GM18498 (cell line): ENCODE data around the gene MTERF4.

Experiments
- ATAC-seq: cut with Tn5 transposase; IDR thresholded peaks from one replicate; pipeline ENCODE4 v1.9.1; 2021; ENCODE audit warnings: mild to moderate bottlenecking, moderate library complexity; ENCODE audit not compliant: unreplicated experiment

Gene MTERF4

DNA sequence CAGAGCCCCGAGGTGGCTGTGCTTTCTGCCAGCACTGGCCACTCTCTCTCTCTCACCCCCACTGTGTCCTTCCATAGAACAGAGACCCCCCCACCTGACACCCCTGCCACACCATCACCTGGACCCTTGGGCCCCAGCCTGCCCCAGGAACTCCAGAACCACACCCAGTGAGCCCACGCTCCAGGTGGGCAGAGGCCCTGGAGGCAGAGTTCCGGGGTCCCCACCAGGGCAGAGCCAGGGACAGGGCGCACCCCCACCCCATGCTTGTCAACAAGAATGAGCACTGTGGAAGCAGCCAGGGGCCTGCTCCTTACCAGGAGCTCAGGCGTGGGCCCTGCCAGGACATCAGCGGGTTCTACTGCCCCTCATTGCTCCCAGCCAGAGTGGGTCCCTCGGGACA lies 32.6 kb upstream of the MTERF4 start:
- ATAC-seq, result no peak

DNA sequence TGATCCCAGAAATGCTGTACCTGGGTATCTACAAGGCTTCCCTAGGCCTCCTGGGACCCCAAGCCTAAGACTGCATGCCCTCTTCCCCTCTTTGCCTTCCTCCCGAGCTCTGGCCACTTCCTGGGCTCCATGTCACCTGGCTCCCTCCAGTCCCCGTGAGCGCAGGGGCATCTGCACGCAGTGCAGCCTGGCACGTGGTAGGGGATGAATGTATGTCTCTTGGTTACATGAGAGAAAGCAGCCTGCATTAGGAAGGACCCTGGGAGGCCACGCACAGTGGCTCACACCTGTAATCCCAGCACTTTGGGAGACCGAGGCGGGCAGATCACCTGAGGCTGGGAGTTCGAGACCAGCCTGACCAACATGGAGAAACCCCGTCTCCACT lies 31.3 kb upstream of the MTERF4 start:
- ATAC-seq, result no peak

DNA sequence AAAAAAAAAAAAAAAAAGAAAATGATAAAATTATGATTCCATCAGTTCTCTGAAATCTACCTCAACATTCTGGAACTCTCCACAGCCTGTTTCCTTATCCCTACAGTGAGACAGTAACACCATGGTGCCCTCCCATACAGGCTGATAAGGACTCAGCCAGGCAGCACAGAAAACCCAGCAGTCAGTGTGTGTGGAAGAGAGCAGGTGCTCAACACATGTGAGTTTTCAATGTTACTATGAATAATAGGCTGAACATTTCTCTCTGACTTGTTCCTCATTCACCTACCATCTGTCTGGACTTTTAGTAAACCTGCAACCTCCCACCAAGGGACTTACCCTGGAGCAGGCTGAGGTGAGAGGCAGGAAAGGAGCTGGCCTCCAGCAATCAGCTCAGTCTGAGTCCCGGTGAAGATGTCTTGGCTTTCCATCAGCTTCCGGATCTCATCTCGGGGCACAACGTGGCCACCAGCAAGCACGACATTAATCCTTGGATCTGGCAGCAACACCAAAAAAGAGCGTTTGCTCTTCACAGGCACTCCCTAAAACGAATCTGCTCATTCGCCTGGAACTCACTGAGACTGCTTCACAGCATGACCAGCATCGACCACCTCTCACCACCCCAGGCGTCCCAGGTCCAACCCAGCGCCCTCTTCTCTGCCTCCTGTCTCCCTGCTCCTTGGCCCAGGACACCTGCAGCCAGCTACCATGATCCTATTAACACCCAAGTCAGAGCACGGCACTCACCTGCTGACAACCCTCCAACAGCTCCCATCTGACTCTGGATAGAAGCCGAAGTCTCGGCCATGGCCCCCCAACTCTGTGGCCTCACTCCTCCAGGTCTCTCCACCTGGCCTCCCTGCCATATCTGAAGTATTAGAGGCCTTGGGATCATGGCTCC lies 30.7 kb upstream of the MTERF4 start:
- no peak for ATAC-seq

DNA sequence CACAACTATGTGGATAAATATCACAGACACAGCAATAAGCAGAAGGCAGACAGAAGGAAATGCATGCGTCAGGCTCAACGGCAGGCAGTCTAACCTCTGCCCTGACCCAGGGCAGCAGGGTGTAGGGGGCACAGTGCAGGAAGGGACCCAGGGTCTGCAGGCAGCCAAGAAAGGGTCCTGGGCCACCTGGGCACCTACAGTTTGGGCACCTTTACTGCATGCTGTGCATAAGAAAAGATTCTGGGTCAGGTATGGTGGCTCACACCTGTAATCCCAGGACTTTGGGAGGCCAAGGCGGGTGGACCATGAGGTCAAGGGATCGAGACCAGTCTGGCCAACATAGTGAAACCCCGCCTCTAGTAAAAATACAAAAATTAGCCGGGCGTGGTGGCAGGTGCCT lies 29.4 kb upstream of the MTERF4 start:
- no peak for ATAC-seq

GRCh38 chr2:241130316-241130715 lies 28.2 kb upstream of the MTERF4 start:
- no peak for ATAC-seq

DNA sequence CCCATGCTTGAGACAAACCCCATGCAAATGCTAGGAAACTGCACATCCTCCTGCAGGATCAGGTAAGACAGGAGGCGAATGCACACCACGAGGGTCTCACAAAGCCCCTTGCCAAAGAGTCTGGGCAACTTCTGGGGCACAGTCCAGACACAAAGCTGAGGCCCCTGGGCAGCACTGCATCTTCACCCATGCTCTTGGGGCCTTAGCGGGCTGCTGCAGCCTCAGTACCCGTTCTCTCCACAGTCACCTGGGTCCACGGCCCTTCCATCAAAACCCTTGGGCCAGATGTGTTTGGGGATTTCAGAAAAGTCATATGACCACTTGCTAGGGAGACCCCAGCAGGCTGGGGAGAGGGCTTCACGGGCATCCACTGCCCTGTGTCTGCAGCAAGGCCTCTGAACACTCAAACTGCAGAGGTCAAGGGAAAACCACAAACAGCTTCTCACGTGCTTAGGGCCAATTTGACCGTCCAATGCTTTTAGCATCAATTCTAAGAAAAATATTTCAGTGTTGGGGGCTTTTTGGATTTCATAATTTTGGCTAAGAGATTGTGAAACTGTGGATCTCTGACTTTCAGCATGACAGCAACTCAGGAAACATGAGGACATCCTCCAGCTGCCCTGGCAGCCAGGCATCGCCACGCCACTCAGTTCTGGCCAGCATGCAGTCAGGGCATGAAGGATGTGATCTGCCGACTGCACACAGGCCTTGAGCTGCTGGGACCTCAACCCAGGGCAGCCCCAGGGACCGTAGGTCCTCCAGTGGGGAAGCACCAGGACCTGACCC lies 27.2 kb upstream of the MTERF4 start:
- no peak for ATAC-seq

DNA sequence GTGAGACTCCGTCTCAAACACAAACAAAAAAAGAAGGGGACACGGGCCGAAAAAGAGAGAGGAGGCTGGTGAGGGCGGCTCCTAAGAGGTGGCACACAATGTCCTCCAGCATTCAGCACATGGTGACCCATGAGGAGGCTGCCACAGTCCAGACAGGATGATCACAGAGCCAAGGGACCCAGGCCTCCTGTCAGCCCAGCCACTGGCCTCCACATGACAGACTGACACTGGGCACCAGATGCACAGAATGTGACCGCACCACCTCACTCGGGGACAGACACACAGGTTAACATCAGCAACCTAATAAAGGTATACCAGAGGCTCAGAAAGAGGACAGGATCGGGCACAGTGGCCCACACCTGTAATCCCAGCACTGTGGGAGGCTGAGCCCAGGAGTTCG lies 26.2 kb upstream of the MTERF4 start:
- ATAC-seq, result no peak

GRCh38 chr2:241126771-241127202 lies 24.7 kb upstream of the MTERF4 start:
- ATAC-seq, result no peak

DNA sequence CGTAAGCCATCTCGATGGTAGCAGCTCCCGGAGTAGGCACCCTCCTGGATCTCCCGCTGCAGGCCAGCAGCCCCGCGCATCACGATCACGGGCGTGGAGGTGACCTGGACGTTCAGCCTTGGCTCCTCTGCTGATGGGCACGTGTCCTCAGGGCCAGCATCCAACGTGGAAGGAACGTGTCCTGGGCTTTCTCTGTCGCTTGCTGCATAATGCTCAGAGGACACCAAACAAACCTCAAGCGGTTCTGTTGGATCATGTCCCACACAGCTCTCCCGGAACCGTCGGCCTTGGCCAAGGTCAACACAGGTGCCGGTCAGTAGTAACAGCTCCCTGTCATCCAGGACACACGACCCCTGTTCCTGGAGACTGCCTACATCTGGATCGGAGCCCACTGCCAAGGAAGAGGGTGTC lies 24.1 kb upstream of the MTERF4 start:
- ATAC-seq, result no peak

- ATAC-seq, result no peak
Measured at GRCh38 chr2:241125626-241126025, 23.5 kb upstream of the MTERF4 start.

DNA sequence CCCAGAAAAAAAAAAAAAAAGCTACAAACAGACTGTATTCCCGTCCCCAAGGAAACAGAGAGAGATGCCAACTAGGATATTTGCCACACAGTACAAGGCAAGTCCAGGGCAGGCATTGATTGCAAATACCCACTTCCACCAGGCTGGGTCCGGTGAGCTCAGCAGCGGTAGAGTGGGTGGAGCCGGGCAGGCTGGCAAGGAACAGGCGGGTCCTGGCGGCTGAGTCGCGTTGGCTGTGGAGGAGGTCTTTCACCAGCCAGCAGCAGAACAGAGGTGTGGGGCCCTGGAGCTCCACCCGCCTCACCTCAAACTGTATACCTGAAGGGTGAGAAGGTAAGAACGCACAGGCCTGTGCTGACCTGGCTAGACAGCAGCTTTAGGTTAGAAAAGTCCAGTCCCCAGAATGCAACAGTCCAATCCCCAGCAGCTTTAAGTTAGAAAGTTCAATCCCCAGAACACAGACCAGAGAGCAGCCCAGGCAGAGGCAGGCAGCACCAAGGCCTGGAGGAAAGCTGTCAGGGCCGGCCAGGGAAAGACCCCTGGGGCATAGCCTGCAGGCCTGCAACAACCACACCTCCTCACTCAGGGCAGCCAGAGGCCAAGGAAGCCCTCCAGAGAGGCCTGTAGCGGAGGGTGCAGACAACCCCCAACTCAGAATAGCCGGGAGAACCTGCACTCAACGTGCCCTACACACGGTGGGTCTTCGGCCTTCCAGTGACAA lies 21.9 kb upstream of the MTERF4 start:
- ATAC-seq, result no peak

- ATAC-seq, result no peak
Measured at GRCh38 chr2:241122376-241123002, 20.4 kb upstream of the MTERF4 start.

DNA sequence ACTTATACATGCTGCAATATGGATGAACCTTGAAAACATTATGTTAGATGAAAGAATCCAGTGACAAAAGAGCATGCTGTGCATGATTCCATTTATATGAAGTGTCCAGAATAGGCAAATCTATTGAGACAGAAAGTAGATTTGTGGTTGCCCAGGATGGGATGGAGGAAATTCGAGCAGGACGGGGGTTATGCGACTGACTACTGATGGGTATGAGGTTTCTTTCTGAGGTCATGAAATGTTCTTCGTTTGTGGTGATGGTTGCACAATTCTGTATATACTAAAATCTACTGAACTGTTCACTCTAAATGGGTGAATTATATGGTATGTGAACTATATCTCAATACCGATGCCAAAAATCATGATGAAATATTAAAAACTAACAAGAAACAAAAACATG lies 18.9 kb upstream of the MTERF4 start:
- no peak for ATAC-seq

GRCh38 chr2:241120440-241120839 lies 18.4 kb upstream of the MTERF4 start:
- ATAC-seq, result no peak

- ATAC-seq, result no peak
Measured at GRCh38 chr2:241118737-241119505, 16.8 kb upstream of the MTERF4 start.

DNA sequence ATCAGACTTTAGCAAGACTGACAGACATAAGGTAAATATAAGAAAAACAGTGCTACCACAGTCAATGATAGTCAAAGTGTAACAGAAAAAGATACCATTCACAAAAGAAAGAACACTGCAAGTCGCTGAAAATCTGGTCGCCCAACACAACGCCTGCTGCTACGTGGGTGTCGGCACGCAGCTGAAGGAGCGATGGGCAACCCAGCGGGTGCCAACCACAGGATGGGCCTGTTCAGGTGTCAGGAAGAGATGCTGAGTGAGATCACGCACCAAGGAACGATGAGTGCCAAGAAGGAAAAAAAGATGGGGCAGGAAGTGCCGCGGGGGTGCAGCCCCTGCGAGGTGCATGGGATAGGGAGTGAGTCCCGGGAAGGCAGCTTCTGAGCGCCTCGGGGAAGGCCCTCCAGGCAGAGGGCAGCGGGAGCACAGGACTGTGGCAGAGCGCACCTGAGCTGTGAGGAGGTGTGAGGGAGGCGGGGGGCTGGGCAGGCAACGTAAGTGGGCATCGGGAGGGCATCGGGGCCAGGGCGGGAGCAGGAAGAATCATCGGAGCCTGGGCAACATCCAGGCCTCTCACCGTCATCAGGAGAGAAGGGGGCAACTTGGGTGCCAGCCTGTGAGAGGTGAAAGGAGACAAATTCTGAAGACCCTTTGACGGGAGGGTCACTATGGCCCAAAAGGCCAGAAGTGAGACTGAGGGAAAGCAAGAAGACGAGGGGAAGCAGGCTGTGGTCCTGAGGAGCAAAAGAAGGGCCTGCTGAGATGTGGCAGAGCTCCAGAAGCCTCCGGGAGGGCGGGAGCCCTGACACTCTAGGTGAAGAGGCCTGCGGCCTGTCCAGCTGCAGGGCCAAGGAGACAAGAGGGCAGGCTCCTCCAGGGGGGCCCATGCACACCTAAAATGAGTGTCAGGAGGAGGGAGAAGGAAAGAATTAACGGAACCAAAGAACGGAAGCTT lies 14.8 kb upstream of the MTERF4 start:
- ATAC-seq, result no peak

- no peak for ATAC-seq
Measured at GRCh38 chr2:241115361-241115760, 13.3 kb upstream of the MTERF4 start.

DNA sequence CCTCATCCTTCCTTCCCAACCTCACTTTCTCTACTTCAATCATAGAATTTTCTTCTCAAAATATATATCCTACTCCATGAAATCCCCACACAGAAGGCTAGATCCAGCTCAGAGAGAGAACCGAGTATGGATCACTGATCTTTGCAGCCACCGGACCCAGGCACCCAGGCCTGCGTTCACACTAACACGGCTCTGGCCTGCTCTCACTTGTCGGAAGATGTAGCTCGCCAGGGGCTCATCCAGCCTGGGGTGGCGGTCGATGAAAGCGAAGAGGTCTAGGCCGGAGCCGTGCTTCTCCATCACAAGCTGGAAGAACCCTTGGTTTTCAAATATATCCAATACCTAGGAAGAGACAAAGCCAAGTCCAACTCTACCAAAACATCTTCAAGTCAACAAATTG lies 12.7 kb upstream of the MTERF4 start:
- ATAC-seq, result no peak

DNA sequence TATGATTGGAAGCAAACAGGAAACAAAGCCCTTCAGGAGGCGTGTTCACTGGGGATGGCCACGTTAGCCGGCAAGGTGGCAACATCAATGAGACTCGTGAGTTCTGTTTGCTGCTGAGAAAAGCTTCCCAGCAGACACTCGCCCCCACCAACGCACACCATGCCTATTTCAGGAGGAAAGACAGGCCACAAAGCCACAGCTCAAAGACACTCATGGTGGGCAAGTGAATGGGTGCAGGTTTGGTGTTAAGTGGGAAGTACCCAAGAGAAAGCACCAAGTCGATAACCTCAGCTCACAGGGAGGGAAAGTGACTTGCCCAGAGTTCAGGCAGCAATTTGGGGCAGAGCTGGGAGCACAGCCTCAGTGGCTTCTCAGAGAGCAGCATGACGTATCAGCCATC lies 10.5 kb upstream of the MTERF4 start:
- ATAC-seq, result no peak
